Measurements from ENCODE around the gene INTS1.

GRCh38 chr7:1494447-1494846 is 9.7 kb downstream of the INTS1 start:
- no peak for TF ChIP-seq CTCF (IDR thresholded peaks at IDR 0.05; ENCODE audit: low read depth, low read length, poor library complexity, severe bottlenecking)
- no peak for TF ChIP-seq EZH2phosphoT487 (IDR thresholded peaks at IDR 0.05; ENCODE audit: borderline replicate concordance, low read length)
